Measurements from ENCODE around the gene SUZ12. TPM values are rescaled to one million over a fixed set of nuclear protein-coding genes. Genes with fewer than 3 reads are reported as not detected.
"Not testable (repeated sequence)": the region's sequence is repeated elsewhere in the genome, so short reads cannot be mapped to it uniquely, and the experiment has no call there.

The SUZ12 gene
- total RNA-seq, 2 experiments from 2014 or later = 60.7 to 64.2 TPM

DNA sequence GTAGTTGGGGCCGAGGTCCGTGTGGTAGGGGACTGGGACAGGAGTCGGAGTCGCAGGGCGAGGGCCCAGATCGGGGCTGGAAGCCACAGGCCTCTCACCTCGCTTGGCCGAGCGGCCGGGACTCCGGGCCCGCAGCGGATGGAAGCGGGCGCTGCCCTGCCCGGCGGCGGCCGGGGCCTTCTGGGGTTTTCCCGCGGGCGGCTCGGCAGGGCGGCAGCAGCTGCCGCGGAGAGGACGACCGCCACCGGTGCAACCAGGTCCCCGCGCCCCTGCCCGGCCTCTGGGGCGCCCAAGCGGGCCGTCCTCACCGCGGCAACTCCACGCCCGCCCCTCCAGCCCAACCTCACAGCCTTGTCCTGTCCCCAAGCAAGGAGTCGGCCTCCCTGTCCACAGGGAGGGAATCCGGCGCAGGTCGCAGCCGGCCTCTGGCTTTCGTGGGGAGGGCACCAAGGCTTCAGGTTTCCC is 19.7 kb upstream of the SUZ12 start:
- no peak overlapping the region for H3K27ac Mint-ChIP-seq
- CTCF ChIA-PET = no interaction called here
- H3K4me3 Mint-ChIP-seq = no peak overlapping the region
- no peaks in the 10 kb centered on the region for H3K9me3 Mint-ChIP-seq
- no peaks in the 10 kb centered on the region for H3K36me3 Mint-ChIP-seq (ENCODE audit: low read depth)
- TF ChIP-seq, protein P1, sequence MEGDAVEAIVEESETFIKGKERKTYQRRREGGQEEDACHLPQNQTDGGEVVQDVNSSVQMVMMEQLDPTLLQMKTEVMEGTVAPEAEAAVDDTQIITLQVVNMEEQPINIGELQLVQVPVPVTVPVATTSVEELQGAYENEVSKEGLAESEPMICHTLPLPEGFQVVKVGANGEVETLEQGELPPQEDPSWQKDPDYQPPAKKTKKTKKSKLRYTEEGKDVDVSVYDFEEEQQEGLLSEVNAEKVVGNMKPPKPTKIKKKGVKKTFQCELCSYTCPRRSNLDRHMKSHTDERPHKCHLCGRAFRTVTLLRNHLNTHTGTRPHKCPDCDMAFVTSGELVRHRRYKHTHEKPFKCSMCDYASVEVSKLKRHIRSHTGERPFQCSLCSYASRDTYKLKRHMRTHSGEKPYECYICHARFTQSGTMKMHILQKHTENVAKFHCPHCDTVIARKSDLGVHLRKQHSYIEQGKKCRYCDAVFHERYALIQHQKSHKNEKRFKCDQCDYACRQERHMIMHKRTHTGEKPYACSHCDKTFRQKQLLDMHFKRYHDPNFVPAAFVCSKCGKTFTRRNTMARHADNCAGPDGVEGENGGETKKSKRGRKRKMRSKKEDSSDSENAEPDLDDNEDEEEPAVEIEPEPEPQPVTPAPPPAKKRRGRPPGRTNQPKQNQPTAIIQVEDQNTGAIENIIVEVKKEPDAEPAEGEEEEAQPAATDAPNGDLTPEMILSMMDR (IDR thresholded peaks at IDR 0.05) = no peak
- POLR2A ChIA-PET = interaction anchor here (1.3 kb wide), 1 partner anchor 9 kb away, joined by 3 read pairs; no protein-coding TSS in a partner anchor
- DNase-seq = no peak
- peaks cover 18% of the 10 kb centered on the region for H3K27me3 Mint-ChIP-seq
- intact Hi-C loops (cut with micrococcal nuclease) = no loop called here
- H3K4me1 Mint-ChIP-seq (ENCODE audit: low read depth) = peaks cover 13% of the 10 kb centered on the region
- ATAC-seq = no peak

DNA sequence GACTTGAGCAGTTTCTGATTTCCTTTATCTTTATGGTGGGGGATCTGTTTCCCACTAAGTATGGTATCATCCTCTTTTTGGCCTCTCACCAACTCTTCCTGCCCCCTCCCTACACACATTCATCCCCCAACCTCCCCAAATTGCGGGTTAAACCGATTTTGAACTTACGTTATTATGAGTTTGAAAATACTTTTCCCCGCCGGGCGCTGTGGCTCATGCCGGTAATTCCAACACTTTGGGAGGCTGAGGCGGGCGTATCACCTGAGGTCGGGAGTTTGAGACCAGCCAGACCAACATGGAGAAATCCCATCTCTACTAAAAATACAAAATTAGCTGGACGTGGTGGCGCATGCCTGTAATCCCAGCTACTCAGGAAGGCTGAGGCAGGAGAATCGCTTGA is 19.1 kb upstream of the SUZ12 start:
- POLR2A ChIA-PET = interaction anchor here (1.3 kb wide), 1 partner anchor 10 kb away, joined by 3 read pairs; no protein-coding TSS in a partner anchor
- H3K27ac Mint-ChIP-seq = not testable (repeated sequence)

DNA sequence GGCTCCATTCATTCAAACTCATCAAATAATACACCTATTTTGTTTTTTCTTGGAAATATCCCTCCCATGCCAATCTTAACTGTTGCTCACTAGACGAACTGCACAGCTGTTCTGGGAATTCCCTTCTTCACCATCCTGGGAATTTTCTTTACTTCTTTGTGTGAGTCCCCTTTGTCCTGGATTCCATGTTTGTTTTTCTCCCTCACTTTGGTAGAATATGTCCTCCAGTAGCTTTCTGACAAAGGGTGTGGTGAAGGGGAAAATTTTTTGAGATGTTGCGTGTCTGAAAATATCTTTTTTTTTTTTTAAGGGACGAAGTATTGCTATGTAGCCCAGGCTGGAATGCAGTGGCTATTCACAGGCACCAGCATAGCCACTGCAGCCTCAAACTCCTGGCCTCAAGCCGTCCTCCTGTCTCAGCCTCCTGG is 18.1 kb upstream of the SUZ12 start:
- intact Hi-C loops (cut with micrococcal nuclease) = no loop called here
- CTCF ChIA-PET = interaction anchor here (0.8 kb wide), 1 partner anchor 12 kb away, joined by 4 read pairs; no protein-coding TSS in a partner anchor
- Mint-ChIP-seq H3K27ac (no peak overlapping the region), H3K4me1 (ENCODE audit: low read depth) (peaks cover 13% of the 10 kb centered on the region), H3K4me3 (no peak overlapping the region), H3K9me3 (no peaks in the 10 kb centered on the region), H3K27me3 (peaks cover 16% of the 10 kb centered on the region), H3K36me3 (ENCODE audit: low read depth) (no peaks in the 10 kb centered on the region)
- TF ChIP-seq, protein P1 (IDR thresholded peaks at IDR 0.05) = no peak
- DNase-seq = no peak
- ATAC-seq = no peak
- POLR2A ChIA-PET = no interaction called here

More for the DNA sequence above, 19.1 kb upstream of the SUZ12 start:
- DNase-seq; CTCF ChIA-PET; H3K4me3 Mint-ChIP-seq; H3K9me3 Mint-ChIP-seq; H3K36me3 Mint-ChIP-seq (ENCODE audit: low read depth); ATAC-seq; intact Hi-C loops (cut with micrococcal nuclease): not testable (repeated sequence)
- peaks cover 13% of the 10 kb centered on the region for H3K4me1 Mint-ChIP-seq (ENCODE audit: low read depth)
- peaks cover 16% of the 10 kb centered on the region for H3K27me3 Mint-ChIP-seq

DNA sequence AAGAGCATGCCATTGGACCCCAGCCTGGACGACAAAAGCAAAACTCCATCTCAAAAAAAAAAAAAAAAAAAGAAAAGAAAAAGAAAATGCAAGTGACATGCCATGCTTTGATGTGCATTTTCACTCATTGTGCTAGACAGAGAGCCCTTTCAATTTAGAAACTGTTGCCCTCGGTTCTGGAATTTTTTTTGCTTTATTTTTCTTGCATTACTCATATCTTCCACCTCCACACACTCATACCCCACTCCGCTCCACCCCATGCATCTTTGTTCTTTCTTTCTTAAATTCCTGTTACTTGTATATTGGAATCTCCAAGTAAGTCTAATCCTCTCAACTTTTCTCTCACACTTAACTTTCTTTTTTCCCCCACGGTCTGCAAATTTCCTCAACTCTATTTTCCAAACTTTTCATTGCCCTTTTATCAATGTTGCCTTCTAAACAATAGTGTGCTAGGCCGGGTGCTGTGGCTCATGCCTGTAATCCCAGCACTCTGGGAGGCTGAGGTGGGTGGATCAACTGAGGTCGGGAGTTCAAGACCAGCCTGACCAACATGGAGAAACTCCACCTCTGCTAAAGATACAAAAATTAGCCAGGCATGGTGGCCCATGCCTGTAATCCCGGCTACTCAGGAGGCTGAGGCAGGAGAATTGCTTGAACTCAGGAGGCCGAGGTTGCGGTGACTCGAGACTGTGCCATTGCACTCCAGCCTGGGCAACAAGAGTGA is 16.8 kb upstream of the SUZ12 start:
- ChIA-PET CTCF (interaction anchor here (0.9 kb wide), 1 partner anchor 10 kb away, joined by 4 read pairs; no protein-coding TSS in a partner anchor), POLR2A (no interaction called here)
- Mint-ChIP-seq H3K27me3 (peaks cover 16% of the 10 kb centered on the region), H3K27ac (peak overlapping the region; percentile 83), H3K36me3 (ENCODE audit: low read depth) (no peaks in the 10 kb centered on the region), H3K4me1 (ENCODE audit: low read depth) (peaks cover 13% of the 10 kb centered on the region), H3K4me3 (peak overlapping the region; percentile 40), H3K9me3 (no peaks in the 10 kb centered on the region)
- TF ChIP-seq, protein P1 (IDR thresholded peaks at IDR 0.05) = no peak
- ATAC-seq (peak; percentile 96), DNase-seq (peak; percentile 38)
- intact Hi-C loops (cut with micrococcal nuclease) = no loop called here

DNA sequence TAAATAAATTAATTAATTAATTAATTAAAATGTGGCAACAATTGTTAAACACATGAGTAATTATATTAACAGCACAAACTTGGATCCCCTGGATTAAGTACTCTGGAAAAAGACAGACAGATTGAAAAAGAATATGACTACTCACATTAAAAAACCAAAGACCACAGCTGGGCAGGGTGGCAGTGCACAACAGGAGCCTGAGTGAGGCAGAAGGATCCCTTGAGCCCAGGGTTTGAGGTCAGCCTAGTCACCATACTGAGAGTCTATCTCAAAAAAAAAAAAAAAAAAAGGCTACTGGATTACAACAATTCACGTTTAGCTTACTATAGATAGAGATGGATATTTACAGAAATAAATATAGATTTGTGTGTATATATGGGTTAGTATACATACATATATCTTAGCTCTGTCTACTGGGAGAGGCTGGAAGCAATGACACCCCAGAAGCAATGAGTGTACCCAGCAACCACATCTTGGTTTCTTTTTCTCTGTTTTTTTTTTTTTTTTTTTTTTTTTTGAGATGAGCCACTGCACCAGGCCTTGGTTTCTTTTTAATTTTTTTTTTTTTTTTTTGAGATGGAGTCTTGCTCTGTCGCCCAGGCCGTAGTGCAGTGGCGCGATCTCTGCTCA is 10.6 kb upstream of the SUZ12 start:
- CTCF ChIA-PET = no interaction called here
- TF ChIP-seq, protein P1 (IDR thresholded peaks at IDR 0.05) = no peak
- POLR2A ChIA-PET = interaction anchor here (1.3 kb wide), 1 partner anchor 9 kb away, joined by 3 read pairs; no protein-coding TSS in a partner anchor
- H3K4me3 Mint-ChIP-seq = no peak overlapping the region
- H3K36me3 Mint-ChIP-seq (ENCODE audit: low read depth) = no peaks in the 10 kb centered on the region
- H3K27ac Mint-ChIP-seq = no peak overlapping the region
- no peaks in the 10 kb centered on the region for H3K4me1 Mint-ChIP-seq (ENCODE audit: low read depth)
- DNase-seq (peak; percentile 41), ATAC-seq (peak; percentile 78)
- intact Hi-C loops (cut with micrococcal nuclease) = no loop called here
- no peaks in the 10 kb centered on the region for H3K27me3 Mint-ChIP-seq
- H3K9me3 Mint-ChIP-seq = no peaks in the 10 kb centered on the region

Measured in activated CD8-positive, alpha-beta T cell treated with anti-CD3 and anti-CD28 coated beads for 36 hours (primary cell).